ENCODE measurements around the gene MAPT. TPM values are rescaled to one million over a fixed set of nuclear protein-coding genes. Genes with fewer than 3 reads are reported as not detected.
"Not testable (repeated sequence)": the region's sequence is repeated elsewhere in the genome, so short reads cannot be mapped to it uniquely, and the experiment has no call there.

Gene MAPT
- total and polyA plus RNA-seq, 2 of the 13 experiments (the other 11 are each of a cell fraction or from before 2014, with no cell fraction given): 2.1 to 2.8 TPM

DNA sequence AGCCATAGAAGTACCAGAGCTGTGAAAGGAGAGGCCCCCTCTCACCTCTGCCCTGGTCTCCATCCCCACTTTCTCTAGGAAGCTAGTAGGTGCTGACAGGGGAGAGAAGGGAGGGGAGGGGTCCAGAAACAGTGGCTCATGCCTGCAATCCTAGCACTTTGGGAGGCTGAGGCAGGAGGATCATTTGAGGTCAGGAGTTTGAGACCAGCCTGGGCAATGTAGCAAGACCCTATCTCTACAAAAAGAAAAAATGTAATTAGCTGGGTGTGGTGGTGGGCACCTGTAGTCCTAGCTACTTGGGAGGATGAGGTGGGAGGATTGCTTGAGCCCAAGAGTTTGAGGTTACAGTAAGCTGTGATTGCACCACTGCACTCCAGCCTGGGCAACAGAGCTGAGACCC, 42.8 kb downstream of the MAPT start:
- H2AFZ ChIP-seq (ENCODE audit: low read length); BruUV-seq (replicated peaks); H3K9ac ChIP-seq (ENCODE audit: insufficient read depth, low read depth, low read length); CTCF ChIA-PET (ENCODE audit: low intra/inter-chr PET ratio, low total read pairs); intact Hi-C loops (cut with micrococcal nuclease; ENCODE audit: unreplicated experiment); H3K27me3 ChIP-seq (ENCODE audit: control insufficient read depth in 1 of 2, insufficient read depth in 2 of 2, low read length in 2 of 2); H3K9me3 ChIP-seq (ENCODE audit: low read length); FAIRE-seq; ATAC-seq; H3K36me3 ChIP-seq (replicated peaks in 1 of 2; ENCODE audit: control insufficient read depth in 1 of 2, insufficient read depth in 2 of 2, low read length in 2 of 2); H4K20me1 ChIP-seq (ENCODE audit: insufficient read depth, low read length); H3K4me3 ChIP-seq (replicated peaks in 1 of 3; ENCODE audit: insufficient read depth in 1 of 3, low read depth in 2 of 3, low read length in 3 of 3); DNase-seq (ENCODE audit: low spot score): not testable (repeated sequence)
- in situ Hi-C loops (cut with HindIII; ENCODE audit: extremely low pct_ligation_motif_present, low pct_unique_long_range_greater_than_20kb): loop anchor here (10.0 kb wide), 1 partner anchor 62 kb away; no protein-coding TSS in a partner anchor
- H3K27ac ChIP-seq (ENCODE audit: extremely low read length, insufficient read depth, low read length): peak overlapping the region; percentile 92
- peak overlapping the region; percentile 88; the same call in 1 of the 2 replicates for H3K4me2 ChIP-seq (ENCODE audit: low read depth, low read length)
- TF ChIP-seq ZNF460 (CRISPR knock-in tag; IDR thresholded peaks at IDR 0.05; ENCODE audit: borderline replicate concordance) (peak; percentile 30; the same call in 1 of the 2 replicates), ZNF121 (CRISPR knock-in tag; IDR thresholded peaks at IDR 0.05) (peak; percentile 83), ZNF563 (CRISPR knock-in tag; IDR thresholded peaks at IDR 0.05) (0 out of 2 replicates have a peak, but pooled peaks have one; percentile 27), REPIN1 (CRISPR knock-in tag; IDR thresholded peaks at IDR 0.05; ENCODE audit: borderline replicate concordance, low read depth) (0 out of 2 replicates have a peak, but pooled peaks have one; percentile 11), ZNF709 (CRISPR knock-in tag; IDR thresholded peaks at IDR 0.05) (0 out of 2 replicates have a peak, but pooled peaks have one; percentile 25), ZNF598 (CRISPR knock-in tag; IDR thresholded peaks at IDR 0.05; ENCODE audit: borderline replicate concordance) (0 out of 2 replicates have a peak, but pooled peaks have one; percentile 42)
- TF ChIP-seq, protein P1, sequence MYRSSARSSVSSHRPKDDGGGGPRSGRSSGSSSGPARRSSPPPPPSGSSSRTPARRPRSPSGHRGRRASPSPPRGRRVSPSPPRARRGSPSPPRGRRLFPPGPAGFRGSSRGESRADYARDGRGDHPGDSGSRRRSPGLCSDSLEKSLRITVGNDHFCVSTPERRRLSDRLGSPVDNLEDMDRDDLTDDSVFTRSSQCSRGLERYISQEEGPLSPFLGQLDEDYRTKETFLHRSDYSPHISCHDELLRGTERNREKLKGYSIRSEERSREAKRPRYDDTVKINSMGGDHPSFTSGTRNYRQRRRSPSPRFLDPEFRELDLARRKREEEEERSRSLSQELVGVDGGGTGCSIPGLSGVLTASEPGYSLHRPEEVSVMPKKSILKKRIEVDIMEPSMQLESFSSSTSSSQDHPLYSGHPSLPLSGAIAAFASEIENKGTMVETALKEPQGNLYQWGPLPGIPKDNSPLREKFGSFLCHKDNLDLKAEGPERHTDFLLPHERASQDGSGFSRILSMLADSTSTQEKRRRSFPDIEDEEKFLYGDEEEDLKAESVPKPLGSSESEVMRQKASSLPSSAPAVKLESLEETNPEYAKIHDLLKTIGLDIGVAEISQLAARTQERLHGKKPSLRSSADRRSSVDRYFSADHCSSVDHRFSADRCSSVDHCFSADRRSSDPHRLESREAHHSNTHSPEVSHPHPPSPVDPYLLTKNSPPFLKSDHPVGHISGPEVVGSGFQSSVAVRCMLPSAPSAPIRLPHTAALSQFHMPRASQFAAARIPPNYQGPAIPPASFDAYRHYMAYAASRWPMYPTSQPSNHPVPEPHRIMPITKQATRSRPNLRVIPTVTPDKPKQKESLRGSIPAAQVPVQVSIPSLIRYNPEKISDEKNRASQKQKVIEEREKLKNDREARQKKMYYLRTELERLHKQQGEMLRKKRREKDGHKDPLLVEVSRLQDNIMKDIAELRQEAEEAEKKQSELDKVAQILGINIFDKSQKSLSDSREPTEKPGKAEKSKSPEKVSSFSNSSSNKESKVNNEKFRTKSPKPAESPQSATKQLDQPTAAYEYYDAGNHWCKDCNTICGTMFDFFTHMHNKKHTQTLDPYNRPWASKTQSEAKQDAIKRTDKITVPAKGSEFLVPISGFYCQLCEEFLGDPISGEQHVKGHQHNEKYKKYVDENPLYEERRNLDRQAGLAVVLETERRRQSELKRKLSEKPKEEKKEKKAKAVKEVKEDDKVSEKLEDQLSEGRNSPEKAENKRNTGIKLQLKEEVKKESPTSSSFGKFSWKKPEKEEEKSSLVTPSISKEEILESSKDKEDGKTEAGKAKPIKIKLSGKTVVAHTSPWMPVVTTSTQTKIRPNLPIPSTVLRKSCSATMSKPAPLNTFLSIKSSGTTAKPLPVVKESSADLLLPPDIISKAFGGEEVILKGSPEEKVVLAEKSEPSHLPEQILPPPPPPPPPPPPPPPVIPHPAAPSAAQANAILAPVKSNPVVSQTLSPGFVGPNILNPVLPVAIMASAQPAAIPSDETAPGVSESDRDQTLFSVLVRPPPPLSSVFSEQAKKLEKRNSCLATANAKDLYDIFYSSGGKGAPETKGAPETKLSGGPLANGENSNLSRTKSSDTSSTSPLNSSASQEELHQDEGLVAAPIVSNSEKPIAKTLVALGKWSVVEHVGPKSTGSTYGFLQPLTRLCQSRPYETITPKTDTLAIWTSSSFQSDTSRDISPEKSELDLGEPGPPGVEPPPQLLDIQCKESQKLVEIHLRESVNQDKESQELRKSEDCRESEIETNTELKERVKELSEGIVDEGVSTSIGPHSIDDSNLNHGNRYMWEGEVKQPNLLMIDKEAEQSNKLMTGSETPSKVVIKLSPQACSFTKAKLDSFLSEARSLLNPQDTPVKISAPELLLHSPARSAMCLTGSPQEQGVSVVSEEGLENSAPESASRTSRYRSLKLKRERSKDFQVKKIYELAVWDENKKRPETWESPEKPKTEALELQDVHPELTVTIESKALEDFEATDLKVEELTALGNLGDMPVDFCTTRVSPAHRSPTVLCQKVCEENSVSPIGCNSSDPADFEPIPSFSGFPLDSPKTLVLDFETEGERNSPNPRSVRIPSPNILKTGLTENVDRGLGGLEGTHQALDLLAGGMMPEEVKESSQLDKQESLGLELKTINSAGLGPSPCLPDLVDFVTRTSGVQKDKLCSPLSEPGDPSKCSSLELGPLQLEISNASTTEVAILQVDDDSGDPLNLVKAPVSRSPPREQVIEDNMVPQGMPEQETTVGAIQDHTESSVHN (CRISPR knock-in tag; IDR thresholded peaks at IDR 0.05): peak; percentile 12; the same call in 1 of the 2 replicates
- peaks cover 24% of the 10 kb centered on the region for H3K79me2 ChIP-seq (ENCODE audit: insufficient read depth, low read length)
- POLR2A ChIA-PET: interaction anchor here (0.7 to 3.8 kb wide), 2 partner anchors 11 to 170 kb away, joined by 3 to 28 read pairs; no protein-coding TSS in a partner anchor
- peaks cover 56% of the 10 kb centered on the region for H3K4me1 ChIP-seq (ENCODE audit: insufficient read depth, low read length)

All from HepG2 (cell line).